Mammary epithelial cell (primary cell): Measurements from ENCODE around the gene PLEKHM1.

Experiments
- EZH2 ChIP-seq: IDR thresholded peaks from 2 replicates; pipeline ENCODE4 v1.6.1; 2012; ENCODE audit warnings: low read length, inconsistent platforms, borderline replicate concordance
- TF ChIP-seq, protein P1 (sequence below), 2 donors: IDR thresholded peaks in 1 of 2; conservative IDR thresholded peaks in 1 of 2; 2 replicates each; pipeline ENCODE4 v1.5.1; 2011 to 2012; ENCODE audit warnings: inconsistent platforms in 2 of 2, low read length in 2 of 2, mild to moderate bottlenecking in 2 of 2, control low read depth in 1 of 2, low read depth in 1 of 2; ENCODE audit not compliant: insufficient read depth in 1 of 2; ENCODE audit errors: extremely low read depth in 1 of 2

DNA sequence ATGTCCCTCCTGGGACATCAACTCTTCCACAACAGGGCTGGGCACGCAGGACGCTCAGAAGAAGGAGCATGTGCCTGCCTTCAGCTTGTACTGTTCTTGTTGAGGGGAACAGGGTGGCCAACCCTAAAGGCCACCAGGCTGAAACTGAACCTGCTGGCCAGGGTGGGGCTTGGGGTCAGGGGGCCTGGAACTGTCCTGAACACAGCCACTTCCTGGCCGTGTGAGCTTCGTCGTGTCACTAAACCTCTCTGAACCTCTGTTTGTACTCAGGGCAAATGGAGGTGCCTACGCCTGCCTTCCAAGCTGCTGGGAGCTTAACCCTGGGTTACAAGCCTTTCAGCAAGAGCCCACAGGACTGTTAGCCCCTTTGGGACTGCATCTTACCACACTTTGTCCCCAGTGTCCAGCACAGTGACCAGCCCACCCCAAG is 64.5 kb downstream of the PLEKHM1 start:
- TF ChIP-seq, protein P1, sequence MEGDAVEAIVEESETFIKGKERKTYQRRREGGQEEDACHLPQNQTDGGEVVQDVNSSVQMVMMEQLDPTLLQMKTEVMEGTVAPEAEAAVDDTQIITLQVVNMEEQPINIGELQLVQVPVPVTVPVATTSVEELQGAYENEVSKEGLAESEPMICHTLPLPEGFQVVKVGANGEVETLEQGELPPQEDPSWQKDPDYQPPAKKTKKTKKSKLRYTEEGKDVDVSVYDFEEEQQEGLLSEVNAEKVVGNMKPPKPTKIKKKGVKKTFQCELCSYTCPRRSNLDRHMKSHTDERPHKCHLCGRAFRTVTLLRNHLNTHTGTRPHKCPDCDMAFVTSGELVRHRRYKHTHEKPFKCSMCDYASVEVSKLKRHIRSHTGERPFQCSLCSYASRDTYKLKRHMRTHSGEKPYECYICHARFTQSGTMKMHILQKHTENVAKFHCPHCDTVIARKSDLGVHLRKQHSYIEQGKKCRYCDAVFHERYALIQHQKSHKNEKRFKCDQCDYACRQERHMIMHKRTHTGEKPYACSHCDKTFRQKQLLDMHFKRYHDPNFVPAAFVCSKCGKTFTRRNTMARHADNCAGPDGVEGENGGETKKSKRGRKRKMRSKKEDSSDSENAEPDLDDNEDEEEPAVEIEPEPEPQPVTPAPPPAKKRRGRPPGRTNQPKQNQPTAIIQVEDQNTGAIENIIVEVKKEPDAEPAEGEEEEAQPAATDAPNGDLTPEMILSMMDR (conservative IDR thresholded peaks at IDR 0.05 in 1 of 2, IDR thresholded peaks at IDR 0.05 in 1 of 2; ENCODE audit: extremely low read depth in 1 of 2, insufficient read depth in 1 of 2, low read depth in 1 of 2, low read length in 2 of 2) = no peak
- no peak for TF ChIP-seq EZH2
